IPS-18a (cell line): ENCODE data around the gene FAM227B.

Experiments
- H3K27ac ChIP-seq: one replicate; pipeline ENCODE4 v1.5.1; 2013; ENCODE audit warnings: low read length
- H3K27me3 ChIP-seq: one replicate; pipeline ENCODE4 v1.6.1; 2013; ENCODE audit warnings: mild to moderate bottlenecking, low read length; ENCODE audit not compliant: control insufficient read depth, insufficient read depth
- H3K36me3 ChIP-seq: one replicate; pipeline ENCODE4 v1.6.1; 2013; ENCODE audit warnings: low read depth, low read length; ENCODE audit not compliant: control insufficient read depth
- H3K4me1 ChIP-seq: one replicate; pipeline ENCODE4 v1.6.1; 2013; ENCODE audit warnings: low read depth, low read length; ENCODE audit not compliant: control insufficient read depth
- H3K4me3 ChIP-seq: one replicate; pipeline ENCODE4 v1.5.1; 2013; ENCODE audit warnings: low read length
- H3K9ac ChIP-seq: one replicate; pipeline ENCODE4 v1.6.1; 2013; ENCODE audit warnings: mild to moderate bottlenecking, low read length, moderate library complexity
- H3K9me3 ChIP-seq: one replicate; pipeline ENCODE4 v1.6.1; 2013; ENCODE audit warnings: low read depth, low read length; ENCODE audit not compliant: control insufficient read depth

The FAM227B gene

DNA sequence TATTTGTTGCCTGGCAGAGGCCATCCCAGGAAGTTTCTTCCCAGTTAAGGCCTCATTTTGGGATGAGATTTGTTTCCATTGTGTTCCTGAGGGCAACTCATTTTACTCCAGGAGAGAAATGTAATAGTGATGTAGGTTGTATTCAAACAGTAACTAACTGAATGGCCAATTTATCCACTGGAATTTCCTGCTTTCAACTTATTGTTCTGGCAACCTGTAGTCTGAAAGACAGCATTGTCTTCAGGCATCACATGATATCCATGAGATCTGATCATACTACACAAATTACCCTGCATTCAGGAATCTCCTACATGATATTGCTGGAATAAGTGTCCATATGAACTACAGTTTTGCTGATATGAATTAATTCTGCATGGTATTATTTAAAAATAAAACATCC lies 277.1 kb downstream of the FAM227B start:
- no peak overlapping the region for H3K4me3 ChIP-seq
- no peak overlapping the region for H3K9ac ChIP-seq
- no peak overlapping the region for H3K27ac ChIP-seq
- H3K27me3 ChIP-seq, result no peaks in the 10 kb centered on the region
- H3K4me1 ChIP-seq, result peaks cover 5% of the 10 kb centered on the region
- no peaks in the 10 kb centered on the region for H3K9me3 ChIP-seq
- no peaks in the 10 kb centered on the region for H3K36me3 ChIP-seq

DNA sequence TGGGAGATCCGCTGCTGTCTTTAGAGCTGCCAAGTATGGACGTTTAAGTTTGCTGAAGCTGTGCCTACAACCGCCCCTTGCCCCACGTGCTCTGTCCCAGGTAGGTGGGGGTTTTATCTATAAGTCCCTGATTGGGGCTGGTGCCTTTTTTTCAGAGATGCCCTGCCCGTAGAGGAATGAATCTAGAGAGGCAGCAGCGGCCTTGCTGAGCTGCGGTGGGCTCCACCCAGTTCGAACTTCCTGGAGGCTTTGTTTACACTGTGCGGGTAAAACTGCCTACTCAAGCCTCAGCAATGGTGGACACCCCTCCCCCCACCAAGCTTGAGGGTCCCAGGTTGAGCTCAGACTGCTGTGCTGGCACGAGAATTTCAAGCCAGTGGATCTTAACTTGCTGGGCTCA lies 281.0 kb downstream of the FAM227B start:
- peaks cover 5% of the 10 kb centered on the region for H3K4me1 ChIP-seq
- no peaks in the 10 kb centered on the region for H3K27me3 ChIP-seq
- no peaks in the 10 kb centered on the region for H3K36me3 ChIP-seq
- H3K27ac ChIP-seq, result no peak overlapping the region
- no peak overlapping the region for H3K9ac ChIP-seq
- no peak overlapping the region for H3K4me3 ChIP-seq
- no peaks in the 10 kb centered on the region for H3K9me3 ChIP-seq

DNA sequence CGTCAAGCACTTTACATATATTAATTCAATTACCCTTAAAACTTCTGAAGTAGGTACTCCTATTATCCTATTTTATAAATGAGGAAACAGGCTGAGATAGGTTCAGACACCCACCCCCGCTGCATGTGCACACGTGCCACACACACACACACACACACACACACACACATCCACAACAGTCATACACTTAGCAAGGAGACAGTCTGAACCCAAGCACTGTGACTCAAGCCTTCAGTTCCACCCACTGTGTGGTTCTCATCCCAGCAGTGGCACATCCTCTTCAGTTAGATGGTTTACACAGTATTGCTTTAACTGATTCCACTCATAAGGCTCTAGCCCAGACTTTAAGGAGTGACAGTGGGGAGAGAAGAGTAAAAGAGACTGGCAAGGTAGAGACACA lies 288.7 kb downstream of the FAM227B start:
- Histone ChIP-seq H3K9ac (no peak overlapping the region), H3K4me1 (peaks cover 31% of the 10 kb centered on the region), H3K36me3 (peaks cover 3% of the 10 kb centered on the region), H3K27ac (no peak overlapping the region), H3K4me3 (no peak overlapping the region), H3K9me3 (no peaks in the 10 kb centered on the region), H3K27me3 (no peaks in the 10 kb centered on the region)

DNA sequence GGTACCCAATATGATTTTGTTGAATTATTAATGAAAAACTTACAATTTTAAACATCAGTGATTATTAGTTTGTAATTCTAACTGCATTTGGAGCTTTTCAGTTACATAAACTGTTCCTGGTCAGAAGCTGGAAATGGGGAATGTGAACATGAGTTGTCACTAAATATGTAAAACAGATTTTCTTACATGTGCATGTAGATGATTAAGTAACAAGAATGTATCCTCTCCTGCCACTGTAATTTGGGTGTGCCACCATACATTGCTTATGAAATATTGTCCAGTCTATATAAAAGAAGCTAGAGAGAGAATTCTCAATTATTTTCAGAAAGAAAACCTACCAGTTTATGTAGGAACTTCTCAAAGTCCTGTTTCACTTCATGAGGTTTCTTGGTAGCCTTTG lies 289.2 kb downstream of the FAM227B start:
- no peaks in the 10 kb centered on the region for H3K27me3 ChIP-seq
- H3K27ac ChIP-seq, result no peak overlapping the region
- H3K9ac ChIP-seq, result no peak overlapping the region
- H3K36me3 ChIP-seq, result peaks cover 3% of the 10 kb centered on the region
- no peak overlapping the region for H3K4me3 ChIP-seq
- H3K9me3 ChIP-seq, result no peaks in the 10 kb centered on the region
- H3K4me1 ChIP-seq, result peaks cover 31% of the 10 kb centered on the region

- peaks cover 31% of the 10 kb centered on the region for H3K4me1 ChIP-seq
- H3K4me3 ChIP-seq, result no peak overlapping the region
- H3K27me3 ChIP-seq, result no peaks in the 10 kb centered on the region
- H3K9ac ChIP-seq, result no peak overlapping the region
- peaks cover 3% of the 10 kb centered on the region for H3K36me3 ChIP-seq
- H3K27ac ChIP-seq, result peak overlapping the region; percentile 53
- no peaks in the 10 kb centered on the region for H3K9me3 ChIP-seq
Measured at GRCh38 chr15:49330166-49330565, 290.5 kb downstream of the FAM227B start.

GRCh38 chr15:49328941-49329340 lies 291.7 kb downstream of the FAM227B start:
- peaks cover 33% of the 10 kb centered on the region for H3K4me1 ChIP-seq
- peaks cover 3% of the 10 kb centered on the region for H3K36me3 ChIP-seq
- H3K27ac ChIP-seq, result peak overlapping the region; percentile 70
- peak overlapping the region; percentile 25 for H3K9ac ChIP-seq
- H3K4me3 ChIP-seq, result peak overlapping the region; percentile 28
- H3K9me3 ChIP-seq, result no peaks in the 10 kb centered on the region
- H3K27me3 ChIP-seq, result no peaks in the 10 kb centered on the region

GRCh38 chr15:49327927-49328326 lies 292.7 kb downstream of the FAM227B start:
- Histone ChIP-seq H3K9ac (no peak overlapping the region), H3K36me3 (peaks cover 3% of the 10 kb centered on the region), H3K27me3 (no peaks in the 10 kb centered on the region), H3K4me1 (peaks cover 40% of the 10 kb centered on the region), H3K27ac (no peak overlapping the region), H3K4me3 (no peak overlapping the region), H3K9me3 (no peaks in the 10 kb centered on the region)

DNA sequence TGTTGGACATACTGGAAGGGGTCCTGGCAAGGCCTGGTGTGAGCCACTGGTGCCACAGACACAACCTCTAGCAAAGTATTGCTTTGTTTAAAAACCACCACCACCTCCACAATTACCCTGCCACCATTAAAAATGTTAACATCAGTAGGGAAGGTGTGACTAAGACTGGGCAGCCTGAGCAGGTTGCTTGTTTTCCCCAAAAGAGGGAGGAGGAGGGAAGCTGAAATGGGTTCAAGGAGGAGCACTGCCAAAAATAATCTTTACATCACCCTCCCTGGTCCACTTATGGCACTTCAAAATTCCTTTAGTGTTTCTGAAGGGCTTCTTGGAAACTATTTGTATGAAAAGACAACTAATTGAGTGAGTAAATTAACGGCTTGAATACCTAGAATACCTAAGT lies 297.4 kb downstream of the FAM227B start:
- no peak overlapping the region for H3K4me3 ChIP-seq
- H3K27me3 ChIP-seq, result no peaks in the 10 kb centered on the region
- H3K9ac ChIP-seq, result no peak overlapping the region
- H3K4me1 ChIP-seq, result peaks cover 19% of the 10 kb centered on the region
- no peaks in the 10 kb centered on the region for H3K36me3 ChIP-seq
- no peak overlapping the region for H3K27ac ChIP-seq
- H3K9me3 ChIP-seq, result no peaks in the 10 kb centered on the region

GRCh38 chr15:49320351-49320750 lies 300.3 kb downstream of the FAM227B start:
- Histone ChIP-seq H3K36me3 (no peaks in the 10 kb centered on the region), H3K27ac (no peak overlapping the region), H3K4me1 (peaks cover 17% of the 10 kb centered on the region), H3K9me3 (no peaks in the 10 kb centered on the region), H3K4me3 (no peak overlapping the region), H3K27me3 (no peaks in the 10 kb centered on the region), H3K9ac (no peak overlapping the region)

DNA sequence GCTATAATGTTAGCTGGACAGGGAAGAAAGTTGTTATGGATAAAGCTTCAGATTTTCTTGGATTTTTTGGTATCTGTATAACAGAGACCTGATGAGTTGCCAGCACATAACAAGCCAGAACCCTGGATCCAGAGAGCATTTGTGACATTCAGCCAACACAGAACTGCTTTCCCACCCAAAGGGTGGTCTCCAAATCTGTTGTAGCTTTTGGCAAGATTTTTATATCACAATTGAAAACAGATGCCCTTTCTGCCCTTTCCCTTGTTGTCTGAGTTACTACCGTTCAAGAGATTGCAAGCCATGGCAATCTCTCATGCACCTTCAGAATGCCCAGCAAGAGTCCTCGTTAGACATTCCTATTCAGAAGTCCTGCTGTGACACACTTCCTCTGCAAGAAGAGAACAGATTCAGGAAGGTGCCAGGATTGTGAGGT lies 305.2 kb downstream of the FAM227B start:
- H3K4me3 ChIP-seq, result no peak overlapping the region
- H3K4me1 ChIP-seq, result peaks cover 12% of the 10 kb centered on the region
- no peak overlapping the region for H3K9ac ChIP-seq
- H3K9me3 ChIP-seq, result no peaks in the 10 kb centered on the region
- peak overlapping the region; percentile 9 for H3K27ac ChIP-seq
- no peaks in the 10 kb centered on the region for H3K36me3 ChIP-seq
- H3K27me3 ChIP-seq, result no peaks in the 10 kb centered on the region

DNA sequence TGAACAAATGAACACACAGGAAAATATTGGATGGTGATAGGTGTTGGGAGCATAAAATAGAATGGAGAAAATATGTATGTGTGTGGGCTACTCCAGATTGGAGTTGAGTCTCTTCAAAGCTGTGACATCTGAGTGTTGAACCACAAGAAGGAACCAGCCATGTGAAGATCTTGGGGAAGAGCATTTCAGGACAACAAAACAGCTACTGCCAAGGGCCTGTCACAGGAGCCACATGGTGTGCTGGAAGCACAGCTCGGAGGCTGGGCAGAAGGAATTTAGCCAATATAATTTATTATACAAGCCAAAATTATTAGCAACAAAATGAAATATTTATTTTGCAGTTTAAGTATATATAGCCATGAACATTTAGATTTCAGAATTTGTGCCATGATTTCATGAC lies 305.9 kb downstream of the FAM227B start:
- no peaks in the 10 kb centered on the region for H3K36me3 ChIP-seq

DNA sequence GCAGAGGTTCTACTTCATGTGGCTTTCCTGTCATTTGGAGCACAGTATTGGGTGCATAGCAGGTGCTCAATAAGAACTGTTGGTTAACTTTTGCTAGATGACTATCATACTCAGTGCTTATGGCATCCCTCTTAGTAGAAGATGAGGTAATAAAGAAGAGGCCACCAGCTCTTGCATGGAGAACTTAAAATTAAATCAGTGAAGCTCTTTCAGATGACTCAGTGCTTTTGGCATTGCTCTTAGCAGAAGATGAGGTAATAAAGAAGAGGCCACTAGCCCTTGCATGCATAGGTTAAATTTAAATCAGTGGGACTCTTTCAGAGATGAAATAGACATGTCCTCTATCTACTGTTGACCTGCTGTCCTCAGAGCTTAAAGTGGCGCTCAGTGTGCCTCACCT lies 307.0 kb downstream of the FAM227B start:
- H3K9ac ChIP-seq, result no peak overlapping the region
- no peaks in the 10 kb centered on the region for H3K9me3 ChIP-seq
- peaks cover 12% of the 10 kb centered on the region for H3K4me1 ChIP-seq
- no peak overlapping the region for H3K4me3 ChIP-seq
- H3K27ac ChIP-seq, result no peak overlapping the region
- no peaks in the 10 kb centered on the region for H3K36me3 ChIP-seq
- H3K27me3 ChIP-seq, result no peaks in the 10 kb centered on the region

More for the DNA sequence above, 305.9 kb downstream of the FAM227B start:
- peaks cover 12% of the 10 kb centered on the region for H3K4me1 ChIP-seq
- H3K9ac ChIP-seq, result no peak overlapping the region
- no peaks in the 10 kb centered on the region for H3K27me3 ChIP-seq
- H3K27ac ChIP-seq, result no peak overlapping the region
- no peaks in the 10 kb centered on the region for H3K9me3 ChIP-seq
- H3K4me3 ChIP-seq, result no peak overlapping the region
